Endodermal cell (in vitro differentiated cells): ENCODE measurements around the gene SERPINI1. TPM values are rescaled to one million over a fixed set of nuclear protein-coding genes. Genes with fewer than 3 reads are reported as not detected.

Experiments
- DNase-seq: peaks from one replicate; pipeline ENCODE4 v3.0.0-alpha.2; 2017
- H3K27ac ChIP-seq: 2 replicates; pipeline ENCODE4 v1.5.1; 2013; ENCODE audit warnings: mild to moderate bottlenecking, low read depth, low read length, moderate library complexity
- H3K27me3 ChIP-seq: 2 replicates; pipeline ENCODE4 v1.6.1; 2013; ENCODE audit warnings: mild to moderate bottlenecking, low read length, moderate library complexity; ENCODE audit not compliant: insufficient read depth, control insufficient read depth, poor library complexity, severe bottlenecking
- H3K36me3 ChIP-seq: 2 replicates; pipeline ENCODE4 v1.7.0; 2013; ENCODE audit warnings: mild to moderate bottlenecking, low read length, moderate library complexity; ENCODE audit not compliant: control insufficient read depth, insufficient read depth
- H3K4me1 ChIP-seq: one replicate; pipeline ENCODE4 v1.7.0; 2013; ENCODE audit warnings: low read length; ENCODE audit not compliant: control insufficient read depth, insufficient read depth
- H3K4me3 ChIP-seq: 2 replicates; pipeline ENCODE4 v1.5.1; 2013; ENCODE audit warnings: mild to moderate bottlenecking, low read length, moderate library complexity
- H3K9ac ChIP-seq: 2 replicates; pipeline ENCODE4 v1.6.1; 2013; ENCODE audit warnings: mild to moderate bottlenecking, low read length, moderate library complexity; ENCODE audit not compliant: poor library complexity, severe bottlenecking; ENCODE audit errors: extremely low read depth
- H3K9me3 ChIP-seq: 2 replicates; pipeline ENCODE4 v1.6.1; 2013; ENCODE audit warnings: mild to moderate bottlenecking, low read length, moderate library complexity; ENCODE audit not compliant: control insufficient read depth
- H3K27ac Mint-ChIP-seq: 2 replicates; pipeline ENCODE4 v1.8.0; 2020; ENCODE audit warnings: mixed read lengths
- H3K27me3 Mint-ChIP-seq: 2 replicates; pipeline ENCODE4 v1.8.0; 2021; ENCODE audit warnings: mild to moderate bottlenecking, mixed read lengths; ENCODE audit not compliant: insufficient read depth
- H3K36me3 Mint-ChIP-seq: 2 replicates; pipeline ENCODE4 v1.8.0; 2020; ENCODE audit warnings: low read depth, mixed read lengths
- H3K4me1 Mint-ChIP-seq: 2 replicates; pipeline ENCODE4 v1.8.0; 2020; ENCODE audit warnings: mixed read lengths
- H3K4me3 Mint-ChIP-seq: 2 replicates; pipeline ENCODE4 v1.8.0; 2020; ENCODE audit warnings: mild to moderate bottlenecking, moderate library complexity, mixed read lengths
- H3K9me3 Mint-ChIP-seq: 2 replicates; pipeline ENCODE4 v1.8.0; 2020; ENCODE audit warnings: mild to moderate bottlenecking, mixed read lengths
- WGBS, 2 experiments: methylation state at CpG; one replicate each; pipeline versions ENCODE4 v1.1.5 to v1.1.7; 2013; ENCODE audit warnings: missing lambda C conversion rate in 2 of 2, mixed read lengths in 1 of 2; ENCODE audit not compliant: insufficient coverage in 1 of 2, insufficient read length in 1 of 2; 5-methylcytosine and 5-hydroxymethylcytosine counted together
- total RNA-seq, 2 donors: library from RNA; stranded (reverse); fragmentation: NEBNext Ultra II Directional in 1 of 2; extraction: Animal tissue kit (Norgen Biotek cat#: 25700) in 1 of 2; gene quantifications; 2 replicates in 1 of 2; 3 replicates in 1 of 2; pipeline ENCODE4 v1.2.1, GENCODE V29; 2021
- TF ChIP-seq, protein P1 (sequence below): fragments of 200-600 bp; sonication (generic); conservative IDR thresholded peaks from 2 replicates; pipeline ENCODE4 v1.5.0; 2021; ENCODE audit warnings: antibody characterized with exemption, mild to moderate bottlenecking

The SERPINI1 gene
- total RNA-seq, 2 donors from 2014 or later = 16.1 to 21.2 TPM

DNA sequence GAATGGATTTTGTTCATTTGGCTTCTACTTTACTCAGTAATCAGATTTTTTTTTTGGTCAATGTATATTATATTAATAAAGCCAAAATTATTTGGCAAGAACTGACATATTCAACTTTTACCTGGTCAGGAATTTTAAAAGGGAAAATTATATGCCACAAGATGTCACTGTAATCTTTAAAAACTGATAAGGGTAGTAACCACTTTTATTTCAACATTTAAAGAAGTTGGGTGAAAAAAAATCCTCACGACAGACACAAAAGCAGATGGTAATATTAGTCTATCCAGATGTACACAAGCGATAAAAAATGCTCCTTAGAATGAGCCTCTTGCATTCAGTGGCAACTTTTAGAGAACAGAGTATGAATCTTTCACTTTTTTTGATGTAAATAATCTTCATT is 101.9 kb downstream of the SERPINI1 start:
- Histone ChIP-seq H3K4me1 (no peaks in the 10 kb centered on the region), H3K36me3 (no peaks in the 10 kb centered on the region), H3K9me3 (no peaks in the 10 kb centered on the region), H3K27me3 (no peaks in the 10 kb centered on the region), H3K9ac (no peak overlapping the region), H3K4me3 (no peak overlapping the region), H3K27ac (no peak overlapping the region)
- Mint-ChIP-seq H3K4me1 (no peaks in the 10 kb centered on the region), H3K36me3 (no peaks in the 10 kb centered on the region), H3K9me3 (no peaks in the 10 kb centered on the region), H3K4me3 (no peak overlapping the region), H3K27me3 (no peaks in the 10 kb centered on the region), H3K27ac (no peak overlapping the region)
- 96 to 100% methylated on average over 2 of the region's 2 CpGs for WGBS, 2 experiments
- DNase-seq = no peak
- TF ChIP-seq, protein P1, sequence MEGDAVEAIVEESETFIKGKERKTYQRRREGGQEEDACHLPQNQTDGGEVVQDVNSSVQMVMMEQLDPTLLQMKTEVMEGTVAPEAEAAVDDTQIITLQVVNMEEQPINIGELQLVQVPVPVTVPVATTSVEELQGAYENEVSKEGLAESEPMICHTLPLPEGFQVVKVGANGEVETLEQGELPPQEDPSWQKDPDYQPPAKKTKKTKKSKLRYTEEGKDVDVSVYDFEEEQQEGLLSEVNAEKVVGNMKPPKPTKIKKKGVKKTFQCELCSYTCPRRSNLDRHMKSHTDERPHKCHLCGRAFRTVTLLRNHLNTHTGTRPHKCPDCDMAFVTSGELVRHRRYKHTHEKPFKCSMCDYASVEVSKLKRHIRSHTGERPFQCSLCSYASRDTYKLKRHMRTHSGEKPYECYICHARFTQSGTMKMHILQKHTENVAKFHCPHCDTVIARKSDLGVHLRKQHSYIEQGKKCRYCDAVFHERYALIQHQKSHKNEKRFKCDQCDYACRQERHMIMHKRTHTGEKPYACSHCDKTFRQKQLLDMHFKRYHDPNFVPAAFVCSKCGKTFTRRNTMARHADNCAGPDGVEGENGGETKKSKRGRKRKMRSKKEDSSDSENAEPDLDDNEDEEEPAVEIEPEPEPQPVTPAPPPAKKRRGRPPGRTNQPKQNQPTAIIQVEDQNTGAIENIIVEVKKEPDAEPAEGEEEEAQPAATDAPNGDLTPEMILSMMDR = no peak

DNA sequence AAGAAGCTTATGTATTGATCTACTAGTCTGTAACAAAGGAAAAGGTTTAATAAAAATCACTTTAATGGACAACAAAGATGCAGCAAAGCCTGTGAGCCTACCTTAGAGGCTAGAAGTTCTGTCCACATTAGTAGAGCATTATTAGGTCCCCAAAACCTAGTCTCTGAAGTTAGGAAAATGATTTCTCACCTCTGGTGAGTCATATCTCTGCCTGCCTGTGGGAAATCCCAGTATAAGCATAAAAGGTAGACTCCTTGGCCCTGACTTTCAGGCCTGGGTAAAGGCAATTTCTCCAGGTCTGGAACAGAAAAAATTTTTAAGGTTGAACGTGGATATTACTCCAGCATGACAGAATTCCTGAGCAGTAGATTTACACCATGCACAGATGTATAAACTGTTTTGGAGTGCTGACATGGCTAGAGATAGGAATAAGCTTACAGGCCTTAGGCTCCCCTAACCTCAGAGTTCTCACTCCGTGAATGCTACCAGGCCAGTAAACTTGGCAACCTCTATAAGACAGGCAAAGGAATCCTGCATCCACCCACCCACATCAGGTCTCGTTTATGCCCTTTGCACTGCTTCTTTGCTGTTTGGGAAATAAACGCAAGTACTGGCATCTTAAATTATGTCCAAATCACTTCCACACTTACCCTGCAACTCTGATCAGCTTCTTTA is 104.1 kb downstream of the SERPINI1 start:
- Histone ChIP-seq H3K27ac (no peak overlapping the region), H3K36me3 (no peaks in the 10 kb centered on the region), H3K4me3 (no peak overlapping the region), H3K9me3 (no peaks in the 10 kb centered on the region), H3K9ac (no peak overlapping the region), H3K27me3 (no peaks in the 10 kb centered on the region), H3K4me1 (no peaks in the 10 kb centered on the region)
- no peak for DNase-seq
- Mint-ChIP-seq H3K27ac (no peak overlapping the region), H3K27me3 (no peaks in the 10 kb centered on the region), H3K36me3 (no peaks in the 10 kb centered on the region), H3K9me3 (no peaks in the 10 kb centered on the region), H3K4me3 (no peak overlapping the region), H3K4me1 (no peaks in the 10 kb centered on the region)
- TF ChIP-seq, protein P1 = no peak
- WGBS, 2 experiments = 85 to 89% methylated on average over 4 of the region's 4 CpGs

DNA sequence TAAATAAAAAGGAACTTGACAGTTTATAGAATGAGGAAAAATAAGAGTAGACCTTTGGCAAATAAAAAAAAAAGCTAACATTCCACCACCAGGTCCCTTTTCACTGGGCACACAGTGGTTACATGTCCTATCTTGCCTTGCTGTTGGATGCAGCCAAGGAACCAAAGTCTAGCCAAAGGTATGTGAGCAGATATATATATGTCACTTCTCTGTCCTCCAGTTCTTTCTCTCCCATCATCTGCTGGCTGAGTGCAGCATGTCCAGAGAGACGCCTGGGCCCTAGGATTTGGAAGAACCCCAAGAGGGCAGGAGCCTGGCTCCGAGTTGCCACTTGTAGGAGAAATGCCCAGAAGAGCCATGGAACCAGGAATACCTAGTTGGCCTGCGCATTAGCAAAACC is 104.7 kb downstream of the SERPINI1 start:
- no peak overlapping the region for H3K27ac ChIP-seq
- Mint-ChIP-seq H3K36me3 (no peaks in the 10 kb centered on the region), H3K27me3 (no peaks in the 10 kb centered on the region), H3K4me3 (no peak overlapping the region), H3K9me3 (no peaks in the 10 kb centered on the region), H3K27ac (no peak overlapping the region), H3K4me1 (no peaks in the 10 kb centered on the region)
- no peaks in the 10 kb centered on the region for H3K4me1 ChIP-seq
- TF ChIP-seq, protein P1 = no peak
- no peak overlapping the region for H3K4me3 ChIP-seq
- H3K9ac ChIP-seq = no peak overlapping the region
- no peak for DNase-seq
- H3K9me3 ChIP-seq = no peaks in the 10 kb centered on the region
- WGBS, 2 experiments = 91 to 92% methylated on average over 2 to 3 of the region's 3 CpGs
- no peaks in the 10 kb centered on the region for H3K27me3 ChIP-seq
- no peaks in the 10 kb centered on the region for H3K36me3 ChIP-seq
